ENCODE measurements around the gene TEX2.
"Not testable (repeated sequence)": the region's sequence is repeated elsewhere in the genome, so short reads cannot be mapped to it uniquely, and the experiment has no call there.

The TEX2 gene

GRCh38 chr17:64238449-64238848, 24.6 kb downstream of the TEX2 start:
- DNase-seq: not testable (repeated sequence)

GRCh38 chr17:64236827-64237403, 26.1 kb downstream of the TEX2 start:
- DNase-seq: peak; percentile 18

- DNase-seq: no peak
Observed at GRCh38 chr17:64234961-64235360, 28.1 kb downstream of the TEX2 start.

GRCh38 chr17:64232466-64233262, 30.4 kb downstream of the TEX2 start:
- no peak for DNase-seq

- no peak for DNase-seq
Observed at GRCh38 chr17:64231567-64232141, 31.4 kb downstream of the TEX2 start.

GRCh38 chr17:64230791-64231408, 32.2 kb downstream of the TEX2 start:
- no peak for DNase-seq

- DNase-seq: no peak
Observed at GRCh38 chr17:64229815-64230728, 33.0 kb downstream of the TEX2 start.

- DNase-seq: no peak
Observed at GRCh38 chr17:64226132-64226531, 36.9 kb downstream of the TEX2 start.

GRCh38 chr17:64225410-64225809, 37.6 kb downstream of the TEX2 start:
- no peak for DNase-seq

- no peak for DNase-seq
Observed at GRCh38 chr17:64223931-64224629, 39.0 kb downstream of the TEX2 start.

- DNase-seq: no peak
Observed at GRCh38 chr17:64223283-64223682, 39.8 kb downstream of the TEX2 start.

- no peak for DNase-seq
Observed at GRCh38 chr17:64221679-64222078, 41.4 kb downstream of the TEX2 start.

GRCh38 chr17:64220604-64221003, 42.5 kb downstream of the TEX2 start:
- DNase-seq: not testable (repeated sequence)

- DNase-seq: no peak
Observed at GRCh38 chr17:64219571-64219970, 43.5 kb downstream of the TEX2 start.

GRCh38 chr17:64218066-64218465, 45.0 kb downstream of the TEX2 start:
- no peak for DNase-seq

- DNase-seq: peak; percentile 28
Observed at GRCh38 chr17:64217249-64217691, 45.8 kb downstream of the TEX2 start.

GRCh38 chr17:64216338-64217248, 46.5 kb downstream of the TEX2 start:
- DNase-seq: peak; percentile 52

GRCh38 chr17:64216000-64216337, 47.1 kb downstream of the TEX2 start:
- no peak for DNase-seq

- DNase-seq: no peak
Observed at GRCh38 chr17:64214950-64215349, 48.1 kb downstream of the TEX2 start.

GRCh38 chr17:64213995-64214811, 48.9 kb downstream of the TEX2 start:
- DNase-seq: peak; percentile 28

All from NCI-H146 (cell line).